Activated T-helper 1 cell treated with Interleukin-2 at 50 U/mL for 16 hours (primary cell): Measurements from ENCODE around the gene ISL2.

Experiments used
- DNase-seq: peaks from one replicate; pipeline ENCODE4 v3.0.0-alpha.2; 2020; ENCODE audit warnings: low read depth

The ISL2 gene

GRCh38 chr15:76342058-76342381 lies 5.4 kb downstream of the ISL2 start:
- no peak for DNase-seq

GRCh38 chr15:76342382-76343201 lies 6.0 kb downstream of the ISL2 start:
- DNase-seq: no peak

- DNase-seq: no peak
These were observed 6.9 kb downstream of the ISL2 start for GRCh38 chr15:76343313-76343996.

- no peak for DNase-seq
These were observed 8.5 kb downstream of the ISL2 start for GRCh38 chr15:76344893-76345582.

GRCh38 chr15:76345583-76345879 lies 9.0 kb downstream of the ISL2 start:
- DNase-seq: no peak

- DNase-seq: no peak
These were observed 9.5 kb downstream of the ISL2 start for GRCh38 chr15:76345880-76346668.

- DNase-seq: no peak
These were observed 10.3 kb downstream of the ISL2 start for GRCh38 chr15:76346669-76347481.

- DNase-seq: no peak
These were observed 11.0 kb downstream of the ISL2 start for GRCh38 chr15:76347482-76348055.

- no peak for DNase-seq
These were observed 12.9 kb downstream of the ISL2 start for GRCh38 chr15:76349301-76350070.

GRCh38 chr15:76353023-76353577 lies 16.5 kb downstream of the ISL2 start:
- no peak for DNase-seq

- no peak for DNase-seq
These were observed 17.3 kb downstream of the ISL2 start for GRCh38 chr15:76353903-76354302.

- no peak for DNase-seq
These were observed 18.4 kb downstream of the ISL2 start for GRCh38 chr15:76354823-76355440.

- no peak for DNase-seq
These were observed 21.9 kb downstream of the ISL2 start for GRCh38 chr15:76358453-76358852.

- no peak for DNase-seq
These were observed 22.6 kb downstream of the ISL2 start for GRCh38 chr15:76359152-76359551.

- DNase-seq: no peak
These were observed 23.8 kb downstream of the ISL2 start for GRCh38 chr15:76360416-76360815.

- DNase-seq: no peak
These were observed 26.7 kb downstream of the ISL2 start for GRCh38 chr15:76363251-76363650.

GRCh38 chr15:76366714-76367113 lies 30.1 kb downstream of the ISL2 start:
- no peak for DNase-seq

- no peak for DNase-seq
These were observed 31.6 kb downstream of the ISL2 start for GRCh38 chr15:76368122-76368621.

GRCh38 chr15:76376029-76376428 lies 39.5 kb downstream of the ISL2 start:
- DNase-seq: no peak

GRCh38 chr15:76376816-76377215 lies 40.2 kb downstream of the ISL2 start:
- DNase-seq: no peak
